Neural progenitor cell (in vitro differentiated cells): ENCODE measurements around the gene SLC4A1AP. TPM values are rescaled to one million over a fixed set of nuclear protein-coding genes. Genes with fewer than 3 reads are reported as not detected.

Experiments
- DNase-seq: peaks from one replicate; pipeline ENCODE4 v3.0.0-alpha.2; 2016; ENCODE audit warnings: low spot score
- H2AFZ ChIP-seq: fragments of 200-600 bp; sonication (generic); replicated peaks from 2 replicates; pipeline ENCODE4 v1.6.1; 2016; ENCODE audit warnings: antibody characterized with exemption
- H3F3A ChIP-seq: fragments of 200-600 bp; sonication (generic); 2 replicates; pipeline ENCODE4 v1.6.1; 2016; ENCODE audit warnings: antibody characterized with exemption, low read depth
- H3K27ac ChIP-seq: fragments of 200-600 bp; sonication (generic); 2 replicates; pipeline ENCODE4 v1.5.1; 2016; ENCODE audit warnings: mild to moderate bottlenecking
- H3K27me3 ChIP-seq: fragments of 200-600 bp; sonication (generic); 2 replicates; pipeline ENCODE4 v1.6.1; 2016; ENCODE audit warnings: mild to moderate bottlenecking, moderate library complexity
- H3K36me3 ChIP-seq: fragments of 200-600 bp; sonication (generic); 2 replicates; pipeline ENCODE4 v1.5.1; 2016
- H3K4me1 ChIP-seq: fragments of 200-600 bp; sonication (generic); 2 replicates; pipeline ENCODE4 v1.6.1; 2016; ENCODE audit warnings: mixed run types
- H3K4me2 ChIP-seq: fragments of 200-600 bp; sonication (generic); 2 replicates; pipeline ENCODE4 v1.6.1; 2016
- H3K4me3 ChIP-seq: fragments of 200-600 bp; sonication (generic); 2 replicates; pipeline ENCODE4 v1.5.1; 2016
- H3K79me2 ChIP-seq: fragments of 200-600 bp; sonication (generic); 2 replicates; pipeline ENCODE4 v1.6.1; 2016; ENCODE audit warnings: low read depth
- H3K9ac ChIP-seq: fragments of 200-600 bp; sonication (generic); 2 replicates; pipeline ENCODE4 v1.6.1; 2016
- H3K9me3 ChIP-seq: fragments of 200-600 bp; sonication (generic); 2 replicates; pipeline ENCODE4 v1.5.1; 2016; ENCODE audit warnings: low read depth
- H4K20me1 ChIP-seq: fragments of 200-600 bp; sonication (generic); 2 replicates; pipeline ENCODE4 v1.6.1; 2016; ENCODE audit warnings: low read depth
- H3K27ac Mint-ChIP-seq: 3 replicates; pipeline ENCODE4 v1.8.0; 2021; ENCODE audit warnings: mixed read lengths
- H3K27me3 Mint-ChIP-seq: 2 replicates; pipeline ENCODE4 v1.8.0; 2022; ENCODE audit warnings: low read depth, mild to moderate bottlenecking, inconsistent platforms, moderate library complexity, mixed read lengths; ENCODE audit not compliant: insufficient read depth
- H3K36me3 Mint-ChIP-seq: 3 replicates; pipeline ENCODE4 v1.8.0; 2021; ENCODE audit warnings: mixed read lengths
- H3K4me1 Mint-ChIP-seq: 3 replicates; pipeline ENCODE4 v1.8.0; 2021; ENCODE audit warnings: mixed read lengths
- H3K4me3 Mint-ChIP-seq: 3 replicates; pipeline ENCODE4 v1.8.0; 2021; ENCODE audit warnings: mild to moderate bottlenecking, moderate library complexity, mixed read lengths
- H3K9me3 Mint-ChIP-seq: 3 replicates; pipeline ENCODE4 v1.8.0; 2020; ENCODE audit warnings: mixed read lengths
- CTCF ChIP-seq: fragments of 200-600 bp; sonication (generic); IDR thresholded peaks from 2 replicates; pipeline ENCODE4 v1.5.1; 2017; ENCODE audit warnings: antibody characterized with exemption, mild to moderate bottlenecking
- EZH2 ChIP-seq: fragments of 200-600 bp; sonication (generic); IDR thresholded peaks from 2 replicates; pipeline ENCODE4 v1.6.1; 2017; ENCODE audit warnings: antibody characterized with exemption, mild to moderate bottlenecking, moderate library complexity
- EZH2phosphoT487 ChIP-seq: fragments of 200-600 bp; sonication (generic); IDR thresholded peaks from 2 replicates; pipeline ENCODE4 v1.6.1; 2017; ENCODE audit warnings: antibody characterized with exemption
- total RNA-seq: library from RNA; depleted of rRNA; stranded (reverse); fragments of >200 nt; gene quantifications from 2 replicates; pipeline ENCODE4 v1.2.3, GENCODE V29; 2015; ENCODE audit warnings: low replicate concordance

Gene SLC4A1AP
- total RNA-seq, 1 donor from 2014 or later = 32.2 TPM

DNA sequence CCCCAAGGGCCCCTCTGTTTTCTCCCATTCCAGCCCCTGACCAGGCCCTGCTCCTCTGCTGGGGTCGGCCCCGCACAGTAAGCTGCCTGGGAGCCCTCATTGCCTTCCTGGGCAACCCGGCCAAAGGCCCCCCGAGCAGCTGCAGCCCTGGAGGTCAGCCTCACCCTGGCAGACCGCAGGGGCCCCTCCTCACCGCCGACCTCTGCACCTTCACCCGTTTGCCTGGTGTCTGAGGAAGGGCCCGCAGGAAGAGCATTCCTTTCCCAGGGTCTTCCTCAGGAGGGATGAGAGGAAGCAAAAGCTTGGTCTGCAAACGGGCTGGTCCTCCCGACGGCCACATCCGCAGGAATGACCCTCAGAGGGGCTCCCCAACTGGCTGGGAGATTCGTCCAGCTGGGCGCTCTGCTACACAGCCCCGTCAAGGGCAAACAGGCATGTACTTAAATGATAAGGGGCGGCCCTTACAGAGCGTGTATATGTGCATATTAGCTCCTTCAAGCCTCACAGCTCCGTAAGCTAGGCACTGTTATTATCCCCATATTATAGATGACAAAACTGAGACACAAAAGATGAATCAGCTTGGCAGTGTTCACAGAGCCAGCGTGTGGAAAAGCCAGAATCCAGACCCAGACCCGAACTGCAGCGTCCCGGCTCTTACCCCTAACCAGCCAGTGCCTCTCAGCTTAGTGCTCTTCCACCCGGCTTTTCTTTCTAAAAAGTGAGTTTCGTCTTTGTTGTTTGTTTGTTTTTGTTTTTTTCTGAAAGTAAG lies 52.8 kb downstream of the SLC4A1AP start:
- Histone ChIP-seq H3K27me3 (peaks cover 20% of the 10 kb centered on the region), H3K9me3 (no peaks in the 10 kb centered on the region), H4K20me1 (no peaks in the 10 kb centered on the region), H3K9ac (no peak overlapping the region), H3K27ac (no peak overlapping the region), H3K4me2 (peak overlapping the region; percentile 95), H3F3A (peaks cover 13% of the 10 kb centered on the region), H3K36me3 (no peaks in the 10 kb centered on the region), H2AFZ (peak overlapping the region; percentile 91), H3K79me2 (no peaks in the 10 kb centered on the region), H3K4me3 (peak overlapping the region; percentile 21), H3K4me1 (peaks cover 9% of the 10 kb centered on the region)
- peak overlapping the region; percentile 54 for H3K4me3 Mint-ChIP-seq
- no peaks in the 10 kb centered on the region for H3K36me3 Mint-ChIP-seq
- peaks cover 15% of the 10 kb centered on the region for H3K27me3 Mint-ChIP-seq
- H3K9me3 Mint-ChIP-seq = no peaks in the 10 kb centered on the region
- no peak overlapping the region for H3K27ac Mint-ChIP-seq
- H3K4me1 Mint-ChIP-seq = peaks cover 18% of the 10 kb centered on the region
- no peak for TF ChIP-seq CTCF
- TF ChIP-seq EZH2 = no peak
- no peak for TF ChIP-seq EZH2phosphoT487
- peak; percentile 32 for DNase-seq

GRCh38 chr2:27717070-27717795 lies 53.5 kb downstream of the SLC4A1AP start:
- TF ChIP-seq CTCF (no peak), EZH2phosphoT487 (no peak), EZH2 (no peak)
- H3K4me3 Mint-ChIP-seq = peak overlapping the region; percentile 54
- H4K20me1 ChIP-seq = no peaks in the 10 kb centered on the region
- peaks cover 18% of the 10 kb centered on the region for H3K4me1 Mint-ChIP-seq
- H3K4me2 ChIP-seq = peak overlapping the region; percentile 95
- H3K27ac Mint-ChIP-seq = peak overlapping the region; percentile 93
- peaks cover 20% of the 10 kb centered on the region for H3K27me3 ChIP-seq
- H3K36me3 ChIP-seq = no peaks in the 10 kb centered on the region
- H3K27ac ChIP-seq = no peak overlapping the region
- peaks cover 14% of the 10 kb centered on the region for H3K27me3 Mint-ChIP-seq
- peak overlapping the region; percentile 91 for H2AFZ ChIP-seq
- H3K4me3 ChIP-seq = no peak overlapping the region
- H3K9me3 ChIP-seq = no peaks in the 10 kb centered on the region
- peaks cover 9% of the 10 kb centered on the region for H3K4me1 ChIP-seq
- no peaks in the 10 kb centered on the region for H3K36me3 Mint-ChIP-seq
- DNase-seq = no peak
- no peaks in the 10 kb centered on the region for H3K9me3 Mint-ChIP-seq
- H3K79me2 ChIP-seq = no peaks in the 10 kb centered on the region
- H3K9ac ChIP-seq = no peak overlapping the region
- H3F3A ChIP-seq = peaks cover 13% of the 10 kb centered on the region

GRCh38 chr2:27720004-27720551 lies 56.4 kb downstream of the SLC4A1AP start:
- H3K4me2 ChIP-seq = no peak overlapping the region
- no peak overlapping the region for H3K27ac Mint-ChIP-seq
- no peaks in the 10 kb centered on the region for H4K20me1 ChIP-seq
- H3K27me3 Mint-ChIP-seq = peaks cover 11% of the 10 kb centered on the region
- H3K27ac ChIP-seq = no peak overlapping the region
- peaks cover 24% of the 10 kb centered on the region for H3K4me1 Mint-ChIP-seq
- H3K9ac ChIP-seq = no peak overlapping the region
- no peaks in the 10 kb centered on the region for H3K9me3 ChIP-seq
- H2AFZ ChIP-seq = no peak overlapping the region
- no peak overlapping the region for H3K4me3 ChIP-seq
- H3K4me3 Mint-ChIP-seq = no peak overlapping the region
- H3K36me3 ChIP-seq = no peaks in the 10 kb centered on the region
- H3F3A ChIP-seq = peaks cover 30% of the 10 kb centered on the region
- TF ChIP-seq EZH2phosphoT487 (no peak), CTCF (no peak), EZH2 (no peak)
- H3K9me3 Mint-ChIP-seq = no peaks in the 10 kb centered on the region
- H3K4me1 ChIP-seq = peaks cover 26% of the 10 kb centered on the region
- peaks cover 13% of the 10 kb centered on the region for H3K27me3 ChIP-seq
- DNase-seq = no peak
- H3K79me2 ChIP-seq = no peaks in the 10 kb centered on the region
- no peaks in the 10 kb centered on the region for H3K36me3 Mint-ChIP-seq
